Caco-2 (cell line): ENCODE data around the gene ANO8. TPM values are rescaled to one million over a fixed set of nuclear protein-coding genes. Genes with fewer than 3 reads are reported as not detected.
A peak's percentile ranks its signal among the peaks of the same experiment; 100 is the strongest.

Source experiments
- BruUV-seq: library from RNA; stranded (reverse); fragments of 400-500 nt; replicated peaks from 2 replicates; lab custom pipeline; 2021; lab: Mats Ljungman, UMichigan
- CTCF ChIA-PET: fragments of 300-600 bp; sonication (Branson Sonifier 250); formaldehyde crosslinking; loops from one replicate; lab custom pipeline; 2022; ENCODE audit warnings: antibody characterized with exemption; lab: Charles Lee
- POLR2A ChIA-PET: fragments of 300-600 bp; sonication (Branson Sonifier 250); formaldehyde crosslinking; loops from one replicate; lab custom pipeline; 2022; ENCODE audit warnings: antibody characterized with exemption; lab: Charles Lee
- DNase-seq, 2 experiments: peaks; one replicate each; pipeline versions ENCODE4 v3.0.0 to v3.0.0-alpha.2; 2020 to 2022
- H3K27me3 ChIP-seq: replicated peaks from 2 replicates; pipeline ENCODE4 v1.6.0; 2011; ENCODE audit warnings: low read length; ENCODE audit not compliant: control insufficient read depth, insufficient read depth
- H3K36me3 ChIP-seq: 2 replicates; pipeline ENCODE4 v1.5.1; 2011; ENCODE audit warnings: low read length; ENCODE audit not compliant: control insufficient read depth, insufficient read depth
- H3K4me1 ChIP-seq: fragments of 250-450 bp; sonication (Bioruptor Pico); 2 replicates; pipeline ENCODE4 v1.5.1; 2020; ENCODE audit warnings: mild to moderate bottlenecking
- H3K4me3 ChIP-seq: 2 replicates; pipeline ENCODE4 v1.5.1; 2011; ENCODE audit warnings: low read depth, mild to moderate bottlenecking, control low read depth, low read length
- H3K9me3 ChIP-seq: fragments of 250-450 bp; sonication (Bioruptor Pico); 2 replicates; pipeline ENCODE4 v1.5.1; 2020; ENCODE audit warnings: mild to moderate bottlenecking, moderate library complexity
- H3K27ac Mint-ChIP-seq: one replicate; pipeline ENCODE4 v1.8.0; 2022; ENCODE audit warnings: mixed read lengths; ENCODE audit not compliant: unreplicated experiment
- H3K27me3 Mint-ChIP-seq: one replicate; pipeline ENCODE4 v1.8.0; 2022; ENCODE audit warnings: mixed read lengths; ENCODE audit not compliant: insufficient read depth, unreplicated experiment
- H3K36me3 Mint-ChIP-seq: one replicate; pipeline ENCODE4 v1.8.0; 2022; ENCODE audit warnings: mild to moderate bottlenecking, mixed read lengths; ENCODE audit not compliant: insufficient read depth, unreplicated experiment
- H3K4me1 Mint-ChIP-seq: one replicate; pipeline ENCODE4 v1.8.0; 2022; ENCODE audit warnings: low read depth, mixed read lengths; ENCODE audit not compliant: unreplicated experiment
- H3K4me3 Mint-ChIP-seq: one replicate; pipeline ENCODE4 v1.8.0; 2022; ENCODE audit warnings: mild to moderate bottlenecking, moderate library complexity, mixed read lengths; ENCODE audit not compliant: unreplicated experiment
- H3K9me3 Mint-ChIP-seq: one replicate; pipeline ENCODE4 v1.8.0; 2022; ENCODE audit warnings: mixed read lengths; ENCODE audit not compliant: unreplicated experiment
- intact Hi-C: fragments of 100-400 bp; cut with micrococcal nuclease; formaldehyde crosslinking; loops from one replicate; pipeline ENCODE4 v1.10.0; 2022; ENCODE audit not compliant: unreplicated experiment
- total RNA-seq: library from RNA; stranded (reverse); gene quantifications from 2 replicates; pipeline ENCODE4 v1.2.3, GENCODE V29; 2022
- TF ChIP-seq, protein P1 (sequence below), 2 experiments: fragments of 200-600 bp in 1 of 2; IDR thresholded peaks; 1 replicate in 1 of 2; 2 replicates in 1 of 2; pipeline versions ENCODE4 v1.5.1 to v1.8.0; 2011 to 2022; ENCODE audit warnings: antibody characterized with exemption in 1 of 2, control low read depth in 1 of 2, inconsistent platforms in 1 of 2, low read depth in 1 of 2, low read length in 1 of 2, mild to moderate bottlenecking in 1 of 2, moderate library complexity in 1 of 2; ENCODE audit not compliant: insufficient read depth in 1 of 2, severe bottlenecking in 1 of 2, unreplicated experiment in 1 of 2

ANO8 gene
- total RNA-seq, 1 experiment from 2014 or later: 11.5 TPM

DNA sequence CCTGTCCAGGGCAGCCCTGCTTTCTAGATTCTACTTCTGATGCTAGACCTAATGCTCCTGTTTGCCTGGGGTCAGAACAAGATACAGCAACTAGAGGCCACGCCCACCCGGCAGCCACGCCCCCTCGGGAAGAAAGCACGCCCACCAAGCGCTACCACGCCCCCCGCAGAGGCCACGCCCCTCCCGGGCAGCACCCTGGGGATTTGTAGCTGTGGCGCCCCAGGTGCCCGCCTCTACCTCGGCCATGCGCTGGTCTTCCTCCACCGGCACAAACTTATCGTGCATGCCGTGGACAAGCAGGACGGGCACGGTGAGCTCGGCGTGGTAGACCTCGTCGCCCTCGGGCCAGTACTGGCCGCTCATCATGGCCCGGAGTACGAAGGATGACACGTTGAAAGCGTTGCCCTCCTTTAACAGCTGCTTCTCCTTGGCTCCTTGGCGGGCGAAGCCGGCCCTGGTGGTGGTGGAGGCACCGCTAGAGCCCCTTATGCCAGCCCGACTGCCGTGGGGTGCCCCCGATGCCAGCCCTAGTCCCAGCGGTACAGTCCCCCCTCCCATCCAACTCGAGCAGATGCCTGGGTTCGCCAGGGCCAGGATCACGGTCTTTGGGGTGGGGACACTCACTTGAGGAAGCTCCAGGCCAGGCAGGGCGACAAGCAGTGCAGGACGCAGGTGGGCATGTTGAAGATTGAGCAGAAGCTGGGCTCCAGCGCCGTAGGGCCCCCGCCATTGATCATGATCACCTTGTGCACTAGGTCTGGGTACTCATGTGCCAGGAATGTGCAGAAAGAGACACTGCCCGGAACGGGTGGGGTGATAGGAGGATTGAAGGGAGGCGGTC lies 40.4 kb downstream of the ANO8 start:
- Histone ChIP-seq H3K36me3 (peaks cover 3% of the 10 kb centered on the region; the same call in 1 of the 2 replicates), H3K9me3 (peaks cover 5% of the 10 kb centered on the region; the same call in 1 of the 2 replicates), H3K4me3 (no peak overlapping the region), H3K4me1 (no peaks in the 10 kb centered on the region), H3K27me3 (no peaks in the 10 kb centered on the region)
- DNase-seq: peak; percentile 59 to 60
- peaks cover 27% of the 10 kb centered on the region for H3K36me3 Mint-ChIP-seq
- no peaks in the 10 kb centered on the region for H3K4me1 Mint-ChIP-seq
- no peak overlapping the region for H3K4me3 Mint-ChIP-seq
- intact Hi-C loops: loop anchor here (5.0 kb wide), 1 partner anchor 33 kb away; no protein-coding TSS in a partner anchor
- no TSS peak for BruUV-seq
- CTCF ChIA-PET: interaction anchor here (0.6 to 0.7 kb wide), 3 partner anchors 11 to 256 kb away, joined by 3 to 4 read pairs (median 3); no protein-coding TSS in a partner anchor
- POLR2A ChIA-PET: no interaction called here
- H3K9me3 Mint-ChIP-seq: no peaks in the 10 kb centered on the region
- H3K27ac Mint-ChIP-seq: no peak overlapping the region
- TF ChIP-seq, protein P1, sequence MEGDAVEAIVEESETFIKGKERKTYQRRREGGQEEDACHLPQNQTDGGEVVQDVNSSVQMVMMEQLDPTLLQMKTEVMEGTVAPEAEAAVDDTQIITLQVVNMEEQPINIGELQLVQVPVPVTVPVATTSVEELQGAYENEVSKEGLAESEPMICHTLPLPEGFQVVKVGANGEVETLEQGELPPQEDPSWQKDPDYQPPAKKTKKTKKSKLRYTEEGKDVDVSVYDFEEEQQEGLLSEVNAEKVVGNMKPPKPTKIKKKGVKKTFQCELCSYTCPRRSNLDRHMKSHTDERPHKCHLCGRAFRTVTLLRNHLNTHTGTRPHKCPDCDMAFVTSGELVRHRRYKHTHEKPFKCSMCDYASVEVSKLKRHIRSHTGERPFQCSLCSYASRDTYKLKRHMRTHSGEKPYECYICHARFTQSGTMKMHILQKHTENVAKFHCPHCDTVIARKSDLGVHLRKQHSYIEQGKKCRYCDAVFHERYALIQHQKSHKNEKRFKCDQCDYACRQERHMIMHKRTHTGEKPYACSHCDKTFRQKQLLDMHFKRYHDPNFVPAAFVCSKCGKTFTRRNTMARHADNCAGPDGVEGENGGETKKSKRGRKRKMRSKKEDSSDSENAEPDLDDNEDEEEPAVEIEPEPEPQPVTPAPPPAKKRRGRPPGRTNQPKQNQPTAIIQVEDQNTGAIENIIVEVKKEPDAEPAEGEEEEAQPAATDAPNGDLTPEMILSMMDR (IDR thresholded peaks at IDR 0.05; ENCODE audit: insufficient read depth in 1 of 2, low read depth in 1 of 2, low read length in 1 of 2, severe bottlenecking in 1 of 2, unreplicated experiment in 1 of 2): no peak
- H3K27me3 Mint-ChIP-seq: no peaks in the 10 kb centered on the region

DNA sequence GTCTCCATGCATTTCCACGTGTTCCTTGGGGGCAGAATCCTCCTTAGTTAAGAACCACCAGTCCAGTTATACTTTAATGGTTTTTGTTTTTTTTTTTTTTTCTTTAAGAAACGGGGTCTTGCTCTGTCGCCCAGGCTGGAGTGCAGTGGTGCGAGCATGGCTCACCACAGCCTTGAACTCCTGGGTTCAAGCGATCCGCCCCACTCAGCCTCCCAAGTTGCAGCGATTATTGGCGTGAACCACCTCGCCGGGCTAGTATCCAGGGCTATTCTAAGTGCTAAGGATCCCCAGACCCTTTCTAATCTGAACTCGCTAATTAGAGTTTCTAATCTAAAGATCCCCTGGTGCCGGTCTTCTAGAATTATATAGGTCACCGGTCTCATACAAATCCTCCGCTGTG lies 41.0 kb downstream of the ANO8 start:
- TF ChIP-seq, protein P1 (IDR thresholded peaks at IDR 0.05; ENCODE audit: insufficient read depth in 1 of 2, low read depth in 1 of 2, low read length in 1 of 2, severe bottlenecking in 1 of 2, unreplicated experiment in 1 of 2): no peak
- no peaks in the 10 kb centered on the region for H3K27me3 ChIP-seq
- intact Hi-C loops: loop anchor here (2.0 to 5.0 kb wide), 2 partner anchors 34 to 97 kb away; no protein-coding TSS in a partner anchor
- H3K4me1 Mint-ChIP-seq: no peaks in the 10 kb centered on the region
- H3K4me1 ChIP-seq: no peaks in the 10 kb centered on the region
- no peak overlapping the region for H3K27ac Mint-ChIP-seq
- ChIA-PET CTCF (interaction anchor here (0.6 to 1.8 kb wide), 6 partner anchors 9 to 112 kb away, joined by 3 to 44 read pairs (median 5); partner anchors contain the start of genes ABHD8, BST2, MRPL34 and USHBP1), POLR2A (interaction anchor here (1.6 kb wide), 1 partner anchor 12 kb away, joined by 12 read pairs; the partner anchor contains the start of gene MRPL34)
- TSS peak; percentile 28 for BruUV-seq
- no peak overlapping the region; the same call in 1 of the 2 replicates for H3K4me3 ChIP-seq
- peaks cover 5% of the 10 kb centered on the region; the same call in 1 of the 2 replicates for H3K9me3 ChIP-seq
- peaks cover 3% of the 10 kb centered on the region; the same call in 1 of the 2 replicates for H3K36me3 ChIP-seq
- no peak overlapping the region for H3K4me3 Mint-ChIP-seq
- peaks cover 27% of the 10 kb centered on the region for H3K36me3 Mint-ChIP-seq
- H3K27me3 Mint-ChIP-seq: no peaks in the 10 kb centered on the region
- no peaks in the 10 kb centered on the region for H3K9me3 Mint-ChIP-seq
- no peak for DNase-seq
